Trophoblast cell (in vitro differentiated cells and primary cell): ENCODE data around the gene ME3.

ENCODE experiments used
- DNase-seq, 2 donors: peaks; one replicate each; pipeline ENCODE4 v3.0.0-alpha.2; 2016
- H2AFZ ChIP-seq: 2 replicates; pipeline ENCODE4 v1.6.1; 2013; ENCODE audit warnings: low read length, moderate library complexity, mild to moderate bottlenecking; ENCODE audit not compliant: insufficient read depth, poor library complexity
- H2AK5ac ChIP-seq: 2 replicates; pipeline ENCODE4 v1.6.1; 2013; ENCODE audit warnings: mild to moderate bottlenecking, low read length
- H2BK120ac ChIP-seq: 2 replicates; pipeline ENCODE4 v1.6.1; 2013; ENCODE audit warnings: low read length, mild to moderate bottlenecking, moderate library complexity; ENCODE audit not compliant: insufficient read depth, poor library complexity
- H2BK12ac ChIP-seq: 2 replicates; pipeline ENCODE4 v1.6.1; 2013; ENCODE audit warnings: mild to moderate bottlenecking, low read length, moderate library complexity
- H2BK5ac ChIP-seq: 2 replicates; pipeline ENCODE4 v1.6.1; 2013; ENCODE audit warnings: low read length, low read depth, moderate library complexity, mild to moderate bottlenecking; ENCODE audit not compliant: poor library complexity
- H3K14ac ChIP-seq: 2 replicates; pipeline ENCODE4 v1.6.1; 2013; ENCODE audit warnings: mild to moderate bottlenecking, low read length
- H3K18ac ChIP-seq: 2 replicates; pipeline ENCODE4 v1.6.1; 2013; ENCODE audit warnings: mild to moderate bottlenecking, low read length
- H3K23ac ChIP-seq: 2 replicates; pipeline ENCODE4 v1.6.1; 2013; ENCODE audit warnings: low read length
- H3K27ac ChIP-seq: 2 replicates; pipeline ENCODE4 v1.5.1; 2013; ENCODE audit warnings: low read depth, mild to moderate bottlenecking, inconsistent platforms, low read length, moderate library complexity
- H3K27me3 ChIP-seq: 2 replicates; pipeline ENCODE4 v1.6.1; 2013; ENCODE audit warnings: inconsistent platforms, mild to moderate bottlenecking, low read length, moderate library complexity; ENCODE audit not compliant: insufficient read depth
- H3K36me3 ChIP-seq, 2 experiments: 1 replicate in 1 of 2; 2 replicates in 1 of 2; pipeline ENCODE4 v1.6.1; 2013; ENCODE audit warnings: low read length in 2 of 2, mild to moderate bottlenecking in 2 of 2, moderate library complexity in 1 of 2; ENCODE audit not compliant: insufficient read depth in 2 of 2, control insufficient read depth in 1 of 2
- H3K4ac ChIP-seq: 2 replicates; pipeline ENCODE4 v1.6.1; 2013; ENCODE audit warnings: low read depth, mild to moderate bottlenecking, low read length, moderate library complexity
- H3K4me1 ChIP-seq, 2 experiments: 1 replicate in 1 of 2; 2 replicates in 1 of 2; pipeline ENCODE4 v1.6.1; 2013; ENCODE audit warnings: low read length in 2 of 2, mild to moderate bottlenecking in 2 of 2, moderate library complexity in 1 of 2; ENCODE audit not compliant: insufficient read depth in 2 of 2, control insufficient read depth in 1 of 2
- H3K4me2 ChIP-seq: 2 replicates; pipeline ENCODE4 v1.6.1; 2013; ENCODE audit warnings: inconsistent platforms, mild to moderate bottlenecking, low read length, moderate library complexity
- H3K4me3 ChIP-seq: 2 replicates; pipeline ENCODE4 v1.5.1; 2013; ENCODE audit warnings: mild to moderate bottlenecking, low read depth, low read length, inconsistent platforms
- H3K79me1 ChIP-seq: one replicate; pipeline ENCODE4 v1.6.1; 2013; ENCODE audit warnings: low read length
- H3K79me2 ChIP-seq: 2 replicates; pipeline ENCODE4 v1.6.1; 2013; ENCODE audit warnings: low read length, mild to moderate bottlenecking; ENCODE audit not compliant: control insufficient read depth, insufficient read depth, poor library complexity
- H3K9ac ChIP-seq: 2 replicates; pipeline ENCODE4 v1.6.1; 2013; ENCODE audit warnings: mild to moderate bottlenecking, low read length
- H3K9me3 ChIP-seq: 2 replicates; pipeline ENCODE4 v1.6.1; 2013; ENCODE audit warnings: low read depth, mild to moderate bottlenecking, control low read depth, inconsistent platforms, low read length; ENCODE audit not compliant: insufficient read depth
- H4K12ac ChIP-seq: 2 replicates; pipeline ENCODE4 v1.6.1; 2013; ENCODE audit warnings: low read depth, mild to moderate bottlenecking, low read length, moderate library complexity
- H4K8ac ChIP-seq: 2 replicates; pipeline ENCODE4 v1.6.1; 2013; ENCODE audit warnings: low read depth, mild to moderate bottlenecking, low read length, moderate library complexity
- H4K91ac ChIP-seq: one replicate; pipeline ENCODE4 v1.6.1; 2013; ENCODE audit warnings: low read depth, mild to moderate bottlenecking, low read length, moderate library complexity
- WGBS: extraction: QIAGEN DNeasy Blood & Tissue Kit; methylation state at CpG from one replicate; pipeline ENCODE4 v1.1.7; 2013; ENCODE audit warnings: missing lambda C conversion rate; ENCODE audit not compliant: insufficient read length, insufficient coverage; ENCODE audit errors: extremely low coverage; 5-methylcytosine and 5-hydroxymethylcytosine counted together

ME3 gene

GRCh38 chr11:86693518-86693917 lies 21.1 kb upstream of the ME3 start:
- H4K8ac ChIP-seq: no peak overlapping the region
- H3K4me1 ChIP-seq: peaks cover 4 to 9% of the 10 kb centered on the region in 2 experiments
- peaks cover 2% of the 10 kb centered on the region for H3K79me2 ChIP-seq
- no peaks in the 10 kb centered on the region for H3K27me3 ChIP-seq
- peaks cover 8% of the 10 kb centered on the region for H3K79me1 ChIP-seq
- no peak overlapping the region for H2AK5ac ChIP-seq
- no peak overlapping the region for H3K18ac ChIP-seq
- no peak for DNase-seq
- H3K27ac ChIP-seq: no peak overlapping the region
- H2BK120ac ChIP-seq: no peak overlapping the region
- H4K91ac ChIP-seq: no peak overlapping the region
- H3K9ac ChIP-seq: no peak overlapping the region
- H2BK5ac ChIP-seq: no peak overlapping the region
- H3K4me2 ChIP-seq: no peak overlapping the region
- H3K4ac ChIP-seq: no peak overlapping the region
- H3K4me3 ChIP-seq: no peak overlapping the region
- no CpG with 5 or more reads among the region's 1 CpG for WGBS
- H2AFZ ChIP-seq: no peak overlapping the region
- no peak overlapping the region for H2BK12ac ChIP-seq
- no peak overlapping the region for H3K14ac ChIP-seq
- H3K23ac ChIP-seq: no peak overlapping the region
- H3K9me3 ChIP-seq: no peaks in the 10 kb centered on the region
- H4K12ac ChIP-seq: no peak overlapping the region
- H3K36me3 ChIP-seq: no peaks in the 10 kb centered on the region

DNA sequence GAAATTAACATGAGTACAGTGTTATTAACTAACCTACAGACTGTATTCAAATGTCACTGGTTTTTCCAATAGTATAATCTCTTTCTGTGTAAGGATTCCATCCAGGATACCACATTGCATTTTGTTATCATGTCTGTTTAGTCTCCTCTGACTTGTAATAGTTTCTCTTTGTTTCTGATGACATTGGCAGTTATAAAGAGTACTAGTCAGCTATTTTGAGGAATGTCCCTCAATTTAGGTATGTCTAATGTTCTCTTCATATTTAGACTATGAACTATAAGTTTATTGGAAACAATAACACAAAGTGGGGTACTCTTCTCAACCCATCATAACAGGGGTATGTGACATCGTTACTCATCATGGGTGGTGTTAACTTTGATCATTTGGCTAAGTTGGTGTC lies 20.3 kb upstream of the ME3 start:
- DNase-seq: no peak
- Histone ChIP-seq H3K36me3 (no peaks in the 10 kb centered on the region), H3K9me3 (no peaks in the 10 kb centered on the region), H3K27me3 (no peaks in the 10 kb centered on the region), H3K79me2 (peaks cover 2% of the 10 kb centered on the region), H3K79me1 (peaks cover 8% of the 10 kb centered on the region), H4K8ac (no peak overlapping the region), H2BK5ac (no peak overlapping the region), H2BK120ac (no peak overlapping the region), H3K4me3 (no peak overlapping the region), H3K18ac (no peak overlapping the region), H4K12ac (no peak overlapping the region), H2AK5ac (no peak overlapping the region), H2AFZ (no peak overlapping the region), H3K4me2 (no peak overlapping the region), H2BK12ac (no peak overlapping the region), H4K91ac (no peak overlapping the region), H3K4me1 (peaks cover 4 to 10% of the 10 kb centered on the region in 2 experiments), H3K27ac (no peak overlapping the region), H3K23ac (no peak overlapping the region), H3K9ac (no peak overlapping the region), H3K4ac (no peak overlapping the region), H3K14ac (no peak overlapping the region)
- no CpG with 5 or more reads among the region's 1 CpG for WGBS

DNA sequence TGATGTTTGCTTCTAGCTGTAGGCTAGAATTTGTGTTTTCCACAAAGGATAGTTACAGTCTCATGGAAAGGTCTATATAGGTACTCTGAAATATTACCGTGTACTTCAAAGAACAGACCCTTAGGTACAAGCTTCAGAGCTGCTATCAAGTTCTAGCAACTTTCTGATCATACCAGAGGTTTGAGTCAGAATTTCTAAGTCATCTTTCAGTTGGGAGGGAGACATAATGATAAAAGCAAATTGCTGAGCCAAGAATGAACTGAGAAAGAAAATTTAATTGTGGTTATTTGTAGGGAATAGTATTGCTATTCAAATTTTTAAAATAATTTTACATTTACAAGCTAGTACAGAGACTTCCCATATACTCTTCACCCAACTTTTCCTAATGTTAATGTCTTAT lies 19.9 kb upstream of the ME3 start:
- Histone ChIP-seq H3K27ac (no peak overlapping the region), H3K4ac (no peak overlapping the region), H4K91ac (no peak overlapping the region), H3K9ac (no peak overlapping the region), H2BK120ac (no peak overlapping the region), H3K18ac (no peak overlapping the region), H3K4me1 (peaks cover 4 to 10% of the 10 kb centered on the region in 2 experiments), H4K12ac (no peak overlapping the region), H3K79me2 (peaks cover 2% of the 10 kb centered on the region), H3K36me3 (no peaks in the 10 kb centered on the region), H2AFZ (no peak overlapping the region), H2AK5ac (no peak overlapping the region), H3K27me3 (no peaks in the 10 kb centered on the region), H3K4me3 (no peak overlapping the region), H3K14ac (no peak overlapping the region), H2BK12ac (no peak overlapping the region), H3K79me1 (peaks cover 8% of the 10 kb centered on the region), H3K4me2 (no peak overlapping the region), H4K8ac (no peak overlapping the region), H2BK5ac (no peak overlapping the region), H3K9me3 (no peaks in the 10 kb centered on the region), H3K23ac (no peak overlapping the region)
- WGBS: no CpG with 5 or more reads among the region's 1 CpG
- peak in 1 of 2 donors; percentile 41 for DNase-seq

- Histone ChIP-seq H3K27ac (no peak overlapping the region), H4K91ac (no peak overlapping the region), H3K14ac (no peak overlapping the region), H3K79me1 (no peaks in the 10 kb centered on the region), H3K4me1 (peaks cover 0 to 3% of the 10 kb centered on the region in 2 experiments), H2AFZ (no peak overlapping the region), H3K23ac (no peak overlapping the region), H2BK12ac (no peak overlapping the region), H3K36me3 (no peaks in the 10 kb centered on the region), H4K12ac (no peak overlapping the region), H2BK5ac (no peak overlapping the region), H3K18ac (no peak overlapping the region), H2AK5ac (no peak overlapping the region), H2BK120ac (no peak overlapping the region), H3K4ac (no peak overlapping the region), H3K27me3 (no peaks in the 10 kb centered on the region), H3K9me3 (no peaks in the 10 kb centered on the region), H4K8ac (no peak overlapping the region), H3K9ac (no peak overlapping the region), H3K4me2 (no peak overlapping the region), H3K4me3 (no peak overlapping the region), H3K79me2 (no peaks in the 10 kb centered on the region)
- WGBS: no CpG with 5 or more reads among the region's 4 CpGs
- DNase-seq: peak; percentile 95 to 99
These were observed 16.2 kb upstream of the ME3 start for GRCh38 chr11:86688398-86689179.
